Subcutaneous abdominal adipose tissue (tissue), 5 donors: ENCODE data around the gene PLEK2.
"Not testable (repeated sequence)": the region's sequence is repeated elsewhere in the genome, so short reads cannot be mapped to it uniquely, and the experiment has no call there.

ENCODE experiments used
- H3K27ac ChIP-seq: one replicate; pipeline ENCODE4 v1.7.0; 2013; ENCODE audit warnings: low read depth, mild to moderate bottlenecking, inconsistent platforms, low read length, moderate library complexity
- H3K27me3 ChIP-seq, 5 donors: one replicate each; pipeline ENCODE4 v1.7.0; 2013; ENCODE audit warnings: low read length in 5 of 5, inconsistent platforms in 1 of 5; ENCODE audit not compliant: control insufficient read depth in 5 of 5, insufficient read depth in 4 of 5
- H3K36me3 ChIP-seq, 5 donors: one replicate each; pipeline ENCODE4 v1.7.0; 2013; ENCODE audit warnings: low read length in 5 of 5; ENCODE audit not compliant: control insufficient read depth in 5 of 5, insufficient read depth in 5 of 5
- H3K4me1 ChIP-seq, 5 donors: one replicate each; pipeline ENCODE4 v1.7.0; 2013; ENCODE audit warnings: low read length in 5 of 5, mild to moderate bottlenecking in 3 of 5, moderate library complexity in 1 of 5; ENCODE audit not compliant: control insufficient read depth in 5 of 5, insufficient read depth in 5 of 5
- H3K4me3 ChIP-seq, 5 donors: one replicate each; pipeline ENCODE4 v1.7.0; 2013; ENCODE audit warnings: low read length in 5 of 5, low read depth in 1 of 5
- H3K9ac ChIP-seq, 5 donors: one replicate each; pipeline ENCODE4 v1.7.0; 2013; ENCODE audit warnings: low read length in 5 of 5, mild to moderate bottlenecking in 4 of 5, moderate library complexity in 3 of 5
- H3K9me3 ChIP-seq, 5 donors: one replicate each; pipeline ENCODE4 v1.7.0; 2013; ENCODE audit warnings: low read length in 5 of 5; ENCODE audit not compliant: control insufficient read depth in 5 of 5
- donor health status: healthy.
- donor health status: healthy.
- donor health status: healthy.
- donor health status: healthy.
- donor health status: healthy.

The PLEK2 gene

GRCh38 chr14:67409461-67409860, 2.5 kb downstream of the PLEK2 start:
- Histone ChIP-seq H3K27me3 (peaks cover 7 to 13% (median 11%) of the 10 kb centered on the region in 5 donors), H3K9ac (no peak overlapping the region), H3K27ac (no peak overlapping the region), H3K4me1 (peaks cover 0 to 19% (median 11%) of the 10 kb centered on the region in 5 donors), H3K4me3 (no peak overlapping the region), H3K9me3 (no peaks in the 10 kb centered on the region), H3K36me3 (no peaks in the 10 kb centered on the region)

- H3K36me3 ChIP-seq, H3K9me3 ChIP-seq, H3K4me3 ChIP-seq, H3K9ac ChIP-seq, H3K27ac ChIP-seq: not testable (repeated sequence)
- H3K27me3 ChIP-seq, result peaks cover 7 to 13% (median 11%) of the 10 kb centered on the region in 5 donors
- H3K4me1 ChIP-seq, result peaks cover 0 to 11% (median 11%) of the 10 kb centered on the region in 5 donors
Measured at GRCh38 chr14:67408122-67408801, 3.7 kb downstream of the PLEK2 start.

- no peak overlapping the region for H3K27ac ChIP-seq
- no peak overlapping the region for H3K4me3 ChIP-seq
- H3K36me3 ChIP-seq, result no peaks in the 10 kb centered on the region
- no peaks in the 10 kb centered on the region for H3K9me3 ChIP-seq
- no peaks in the 10 kb centered on the region for H3K27me3 ChIP-seq
- no peak overlapping the region for H3K9ac ChIP-seq
- no peaks in the 10 kb centered on the region for H3K4me1 ChIP-seq
Measured at GRCh38 chr14:67405771-67406170, 6.2 kb downstream of the PLEK2 start.

DNA sequence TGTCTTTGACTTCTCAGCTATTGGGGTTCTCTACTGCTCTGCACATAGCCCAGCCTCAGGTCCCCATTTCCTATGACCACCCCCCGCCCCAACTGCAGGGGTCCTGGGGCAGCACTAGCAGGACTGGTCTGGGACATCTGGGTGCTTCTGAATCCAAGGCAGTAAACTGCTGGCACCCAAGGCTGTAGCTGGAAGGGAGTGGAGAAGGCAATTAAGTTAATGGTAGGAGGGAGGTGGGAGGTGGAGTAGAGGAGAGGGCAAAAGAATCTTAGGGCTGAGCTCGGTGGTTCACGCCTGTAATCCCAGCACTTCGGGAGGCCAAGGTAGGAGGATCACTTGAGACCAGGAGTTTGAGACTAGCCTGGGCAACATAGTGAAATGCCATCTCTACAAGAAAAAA, 11.5 kb downstream of the PLEK2 start:
- Histone ChIP-seq H3K4me3 (no peak overlapping the region), H3K36me3 (no peaks in the 10 kb centered on the region), H3K27me3 (no peaks in the 10 kb centered on the region), H3K4me1 (no peaks in the 10 kb centered on the region), H3K9ac (no peak overlapping the region), H3K27ac (no peak overlapping the region), H3K9me3 (no peaks in the 10 kb centered on the region)

GRCh38 chr14:67397536-67397935, 14.4 kb downstream of the PLEK2 start:
- Histone ChIP-seq H3K27ac (no peak overlapping the region), H3K4me3 (no peak overlapping the region), H3K27me3 (no peaks in the 10 kb centered on the region), H3K4me1 (no peaks in the 10 kb centered on the region), H3K36me3 (no peaks in the 10 kb centered on the region), H3K9me3 (no peaks in the 10 kb centered on the region), H3K9ac (no peak overlapping the region)

DNA sequence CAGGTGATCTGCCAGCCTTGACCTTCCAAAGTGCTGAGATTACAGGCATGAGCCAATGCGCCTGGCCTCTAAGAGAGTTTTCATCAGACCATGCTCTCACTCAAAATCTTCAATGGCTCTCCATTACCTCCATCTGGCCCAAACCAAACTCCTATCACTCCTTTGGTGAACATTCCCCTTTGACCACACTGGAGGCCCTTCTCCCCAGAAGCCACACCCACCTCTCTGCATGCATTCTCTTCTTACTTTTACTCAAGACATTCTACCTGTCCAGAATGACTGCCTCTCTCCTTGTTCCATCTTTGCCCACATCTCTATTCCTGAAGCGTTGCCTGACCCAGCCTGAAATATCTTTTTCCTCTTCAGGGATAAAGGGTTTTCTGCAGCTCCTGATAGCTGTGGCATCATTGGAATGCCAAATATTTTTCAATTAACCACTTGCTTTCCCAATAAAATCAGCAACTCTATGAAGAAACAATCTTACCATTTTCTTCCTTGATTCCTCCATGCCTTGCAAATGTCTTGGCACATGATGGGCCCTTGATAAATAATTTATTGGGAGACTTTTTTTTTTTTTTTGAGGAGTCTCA, 15.5 kb downstream of the PLEK2 start:
- Histone ChIP-seq H3K9me3 (no peaks in the 10 kb centered on the region), H3K9ac (no peak overlapping the region), H3K4me1 (no peaks in the 10 kb centered on the region), H3K4me3 (no peak overlapping the region), H3K27ac (no peak overlapping the region), H3K36me3 (no peaks in the 10 kb centered on the region), H3K27me3 (no peaks in the 10 kb centered on the region)

GRCh38 chr14:67395876-67396189, 16.1 kb downstream of the PLEK2 start:
- no peak overlapping the region for H3K27ac ChIP-seq
- H3K27me3 ChIP-seq, result no peaks in the 10 kb centered on the region
- H3K4me3 ChIP-seq, result no peak overlapping the region
- no peak overlapping the region for H3K9ac ChIP-seq
- no peaks in the 10 kb centered on the region for H3K9me3 ChIP-seq
- H3K36me3 ChIP-seq, result no peaks in the 10 kb centered on the region
- H3K4me1 ChIP-seq, result no peaks in the 10 kb centered on the region

GRCh38 chr14:67395086-67395875, 16.7 kb downstream of the PLEK2 start:
- H3K27ac ChIP-seq, result no peak overlapping the region
- no peak overlapping the region for H3K4me3 ChIP-seq
- no peaks in the 10 kb centered on the region for H3K36me3 ChIP-seq
- no peaks in the 10 kb centered on the region for H3K9me3 ChIP-seq
- H3K9ac ChIP-seq, result no peak overlapping the region
- no peaks in the 10 kb centered on the region for H3K27me3 ChIP-seq
- H3K4me1 ChIP-seq, result no peaks in the 10 kb centered on the region

DNA sequence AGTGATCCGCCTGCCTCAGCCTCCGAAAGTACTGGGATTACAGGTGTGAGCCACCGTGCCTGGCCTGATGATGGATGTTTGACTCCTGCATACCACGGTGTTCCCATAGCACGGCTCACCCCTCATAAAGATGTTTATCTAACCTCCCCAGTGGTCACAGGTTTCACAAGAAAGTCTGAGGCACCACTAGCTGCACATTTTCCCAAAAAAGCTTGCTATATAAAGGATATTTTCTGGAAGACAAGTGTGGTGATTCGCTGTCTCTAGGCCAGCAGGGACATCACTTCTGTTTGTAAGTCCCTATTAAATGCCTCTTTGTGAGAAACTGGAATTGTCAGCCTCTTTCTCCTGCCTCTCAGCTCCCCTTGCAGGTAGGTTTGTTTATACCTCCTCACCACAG, 18.3 kb downstream of the PLEK2 start:
- H3K36me3 ChIP-seq, result no peaks in the 10 kb centered on the region
- H3K4me3 ChIP-seq, result no peak overlapping the region
- no peaks in the 10 kb centered on the region for H3K4me1 ChIP-seq
- H3K9ac ChIP-seq, result no peak overlapping the region
- H3K27me3 ChIP-seq, result no peaks in the 10 kb centered on the region
- no peak overlapping the region for H3K27ac ChIP-seq
- no peaks in the 10 kb centered on the region for H3K9me3 ChIP-seq

- H3K4me1 ChIP-seq, result no peaks in the 10 kb centered on the region
- H3K4me3 ChIP-seq, result no peak overlapping the region
- no peaks in the 10 kb centered on the region for H3K9me3 ChIP-seq
- H3K27me3 ChIP-seq, result no peaks in the 10 kb centered on the region
- H3K36me3 ChIP-seq, result peaks cover 0 to 3% (median 0%) of the 10 kb centered on the region in 5 donors
- no peak overlapping the region for H3K9ac ChIP-seq
- H3K27ac ChIP-seq, result no peak overlapping the region
Measured at GRCh38 chr14:67392800-67393199, 19.2 kb downstream of the PLEK2 start.
